GM10266 (cell line): ENCODE measurements around the gene NDUFB7.
"Not testable (repeated sequence)": the region's sequence is repeated elsewhere in the genome, so short reads cannot be mapped to it uniquely, and the experiment has no call there.

Source experiments
- DNase-seq: peaks from one replicate; pipeline ENCODE4 v3.0.0; 2012; ENCODE audit errors: extremely low spot score
- CTCF ChIP-seq: IDR thresholded peaks from 2 replicates; pipeline ENCODE4 v1.5.1; 2012; ENCODE audit warnings: mild to moderate bottlenecking, low read depth; ENCODE audit not compliant: control insufficient read depth, insufficient read depth; ENCODE audit errors: missing control alignments

Gene NDUFB7

GRCh38 chr19:14555918-14556661 is 15.8 kb downstream of the NDUFB7 start:
- TF ChIP-seq CTCF, result no peak
- no peak for DNase-seq

- no peak for DNase-seq
- no peak for TF ChIP-seq CTCF
Measured at GRCh38 chr19:14554382-14554812, 17.5 kb downstream of the NDUFB7 start.

GRCh38 chr19:14553939-14554243 is 18.0 kb downstream of the NDUFB7 start:
- TF ChIP-seq CTCF, result no peak
- DNase-seq, result no peak

GRCh38 chr19:14553042-14553938 is 18.6 kb downstream of the NDUFB7 start:
- no peak for DNase-seq
- TF ChIP-seq CTCF, result no peak

GRCh38 chr19:14552006-14552360 is 19.9 kb downstream of the NDUFB7 start:
- DNase-seq, result not testable (repeated sequence)

GRCh38 chr19:14551134-14552005 is 20.5 kb downstream of the NDUFB7 start:
- DNase-seq, result peak; percentile 69
- TF ChIP-seq CTCF, result peak; percentile 54

- no peak for TF ChIP-seq CTCF
Measured at GRCh38 chr19:14550201-14550754, 21.6 kb downstream of the NDUFB7 start.

More at GRCh38 chr19:14550201-14550754, 21.6 kb downstream of the NDUFB7 start:
- DNase-seq, result no peak
